B cell (primary cell): ENCODE measurements around the gene CYP2R1. TPM values are rescaled to one million over a fixed set of nuclear protein-coding genes. Genes with fewer than 3 reads are reported as not detected.

Experiments
- ATAC-seq: fragments of 200-7000 bp; cut with Tn5 transposase; one replicate; pipeline ENCODE4 v1.10.0; 2021; ENCODE audit warnings: low read depth, mild to moderate bottlenecking, moderate number of reproducible peaks, moderate library complexity
- CTCF ChIA-PET: fragments of 350-600 bp; sonication (Branson Sonifier 250); formaldehyde crosslinking; loops from one replicate; lab custom pipeline; 2021; ENCODE audit warnings: antibody characterized with exemption, inconsistent platforms; lab: Charles Lee
- POLR2A ChIA-PET: fragments of 350-600 bp; sonication (Branson Sonifier 250); formaldehyde crosslinking; loops from one replicate; lab custom pipeline; 2021; ENCODE audit warnings: antibody characterized with exemption; lab: Charles Lee
- DNase-seq: peaks from one replicate; pipeline ENCODE4 v3.0.0; 2013
- H2AFZ ChIP-seq: 2 replicates; pipeline ENCODE4 v1.6.1; 2012; ENCODE audit warnings: mild to moderate bottlenecking, low read depth, low read length; ENCODE audit not compliant: insufficient read depth, poor library complexity, severe bottlenecking
- H3K27ac ChIP-seq, 2 donors: 1 replicate in 1 of 2; 2 replicates in 1 of 2; pipeline ENCODE4 v1.5.1; 2012 to 2013; ENCODE audit warnings: low read length in 2 of 2, mild to moderate bottlenecking in 2 of 2, moderate library complexity in 1 of 2
- H3K27me3 ChIP-seq, 4 experiments: fragments of 200-600 bp in 1 of 4; sonication (generic) in 1 of 4; replicated peaks in 1 of 4; 1 replicate in 2 of 4; 2 replicates in 2 of 4; pipeline versions ENCODE4 v1.6.1 to v1.7.0; 2013 to 2016; ENCODE audit warnings: low read length in 3 of 4, mild to moderate bottlenecking in 2 of 4, mixed read lengths in 1 of 4, moderate library complexity in 1 of 4; ENCODE audit not compliant: insufficient read depth in 4 of 4, control insufficient read depth in 3 of 4; ENCODE audit errors: control extremely low read depth in 1 of 4
- H3K36me3 ChIP-seq, 2 experiments: replicated peaks in 1 of 2; 1 replicate in 1 of 2; 2 replicates in 1 of 2; pipeline versions ENCODE4 v1.6.1 to v1.7.1; 2013; ENCODE audit warnings: low read length in 1 of 2; ENCODE audit not compliant: insufficient read depth in 2 of 2, control insufficient read depth in 1 of 2; ENCODE audit errors: control extremely low read depth in 1 of 2, extremely low read depth in 1 of 2
- H3K4me1 ChIP-seq, 2 donors: fragments of 200-600 bp in 1 of 2; sonication (generic) in 1 of 2; 1 replicate in 1 of 2; 2 replicates in 1 of 2; pipeline versions ENCODE4 v1.5.1 to v1.6.1; 2013 to 2017; ENCODE audit warnings: low read length in 2 of 2; ENCODE audit not compliant: control insufficient read depth in 2 of 2, insufficient read depth in 2 of 2
- H3K4me2 ChIP-seq: replicated peaks from 2 replicates; pipeline ENCODE3; 2012; ENCODE audit warnings: mild to moderate bottlenecking, low read depth, low read length; ENCODE audit not compliant: poor library complexity, severe bottlenecking
- H3K4me3 ChIP-seq, 5 experiments: fragments of 200-600 bp in 1 of 5; sonication (generic) in 1 of 5; 1 replicate in 3 of 5; 2 replicates in 2 of 5; pipeline versions ENCODE4 v1.5.1 to v1.7.0; 2011 to 2016; ENCODE audit warnings: low read length in 4 of 5, mild to moderate bottlenecking in 4 of 5, low read depth in 2 of 5, control low read depth in 1 of 5, moderate library complexity in 1 of 5; ENCODE audit not compliant: insufficient read depth in 1 of 5; ENCODE audit errors: control extremely low read depth in 1 of 5, extremely low read depth in 1 of 5
- H3K79me2 ChIP-seq: fragments of 200-600 bp; sonication (generic); one replicate; pipeline ENCODE4 v1.6.0; 2016; ENCODE audit warnings: low read length; ENCODE audit not compliant: control insufficient read depth, insufficient read depth
- H3K9ac ChIP-seq: fragments of 200-600 bp; sonication (generic); 2 replicates; pipeline ENCODE4 v1.6.1; 2017; ENCODE audit warnings: mild to moderate bottlenecking, low read length, moderate library complexity
- H3K9me3 ChIP-seq, 3 donors: one replicate each; pipeline versions ENCODE4 v1.6.1 to v1.7.1; 2013; ENCODE audit warnings: low read length in 2 of 3; ENCODE audit not compliant: control insufficient read depth in 2 of 3, insufficient read depth in 1 of 3; ENCODE audit errors: control extremely low read depth in 1 of 3
- H4K20me1 ChIP-seq: 2 replicates; pipeline ENCODE4 v1.6.0; 2012; ENCODE audit warnings: mild to moderate bottlenecking, low read length; ENCODE audit not compliant: insufficient read depth, control insufficient read depth, poor library complexity, severe bottlenecking
- H3K27ac Mint-ChIP-seq: one replicate; pipeline ENCODE4 v1.8.0; 2021; ENCODE audit warnings: mixed read lengths
- H3K27me3 Mint-ChIP-seq: one replicate; pipeline ENCODE4 v1.8.0; 2021; ENCODE audit warnings: mixed read lengths
- H3K4me1 Mint-ChIP-seq: one replicate; pipeline ENCODE4 v1.8.0; 2021; ENCODE audit warnings: mixed read lengths
- H3K4me3 Mint-ChIP-seq: one replicate; pipeline ENCODE4 v1.8.0; 2021; ENCODE audit warnings: mixed read lengths
- H3K9me3 Mint-ChIP-seq: one replicate; pipeline ENCODE4 v1.8.0; 2022; ENCODE audit warnings: mixed read lengths; ENCODE audit not compliant: insufficient read depth
- CTCF ChIP-seq: fragments of 200-600 bp; IDR thresholded peaks from one replicate; pipeline ENCODE4 v1.8.0; 2022; ENCODE audit warnings: antibody characterized with exemption, mild to moderate bottlenecking
- EZH2 ChIP-seq: IDR thresholded peaks from 2 replicates; pipeline ENCODE4 v1.6.1; 2012; ENCODE audit warnings: borderline replicate concordance, low read depth, mild to moderate bottlenecking, moderate library complexity, low read length; ENCODE audit not compliant: insufficient read depth, poor library complexity, severe bottlenecking
- WGBS: methylation state at CpG from one replicate; pipeline ENCODE4 v1.1.5; 2013; ENCODE audit warnings: missing lambda C conversion rate; ENCODE audit not compliant: insufficient coverage; 5-methylcytosine and 5-hydroxymethylcytosine counted together
- intact Hi-C: fragments of 100-400 bp; cut with micrococcal nuclease; formaldehyde crosslinking; loops from one replicate; pipeline ENCODE4 v1.10.0; 2022
- polyA plus RNA-seq: library from polyadenylated mRNA; depleted of rRNA; stranded (reverse); fragments of >200 nt; gene quantifications from 2 replicates; pipeline ENCODE4 v1.2.3, GENCODE V29; 2012
- total RNA-seq, 2 donors: library from RNA; stranded (reverse); fragments of 120-200 nt in 1 of 2; gene quantifications; 1 replicate in 1 of 2; 2 replicates in 1 of 2; pipeline versions ENCODE4 v1.2.3 to v1.2.4, GENCODE V29; 2013 to 2022

Gene CYP2R1
- total and polyA plus RNA-seq, 2 donors (not counting 1 experiment from before 2014, with no cell fraction given), result 11.6 to 42.4 TPM

- Mint-ChIP-seq H3K27ac (peak overlapping the region; percentile 88), H3K9me3 (no peaks in the 10 kb centered on the region), H3K4me1 (peaks cover 27% of the 10 kb centered on the region), H3K27me3 (no peaks in the 10 kb centered on the region), H3K4me3 (peak overlapping the region; percentile 99)
- peak overlapping the region; percentile 81 for H3K9ac ChIP-seq
- H3K4me1 ChIP-seq, result peaks cover 4 to 5% of the 10 kb centered on the region in 2 donors
- TF ChIP-seq CTCF, result no peak
- no peak for TF ChIP-seq EZH2
- H3K79me2 ChIP-seq, result peaks cover 8% of the 10 kb centered on the region
- DNase-seq (no peak), ATAC-seq (no peak)
- H3K4me3 ChIP-seq, result peak overlapping the region in 4 of 5 experiments; percentile 82 to 91 (median 88)
- intact Hi-C loops, result loop anchor here (1.0 to 5.0 kb wide), 6 partner anchors 125 to 1430 kb away; partner anchors contain the start of genes BTBD10, PDE3B, PSMA1 and RRAS2
- no peaks in the 10 kb centered on the region for H4K20me1 ChIP-seq
- no peaks in the 10 kb centered on the region for H3K27me3 ChIP-seq
- H3K9me3 ChIP-seq, result no peaks in the 10 kb centered on the region
- peak overlapping the region; percentile 91 for H3K4me2 ChIP-seq
- no peaks in the 10 kb centered on the region for H3K36me3 ChIP-seq
- peak overlapping the region; percentile 96 for H2AFZ ChIP-seq
- no CpG with 5 or more reads among the region's 2 CpGs for WGBS
- H3K27ac ChIP-seq, result no peak overlapping the region
- CTCF ChIA-PET, result interaction anchor here (0.8 to 7.6 kb wide), 13 partner anchors 7 to 372 kb away, joined by 3 to 155 read pairs (median 8); partner anchors contain the start of gene PSMA1
- POLR2A ChIA-PET, result interaction anchor here (1.2 to 2.2 kb wide), 4 partner anchors 14 to 392 kb away, joined by 3 to 29 read pairs (median 10); partner anchors contain the start of genes COPB1 and PSMA1
These were observed 546 bp upstream of the CYP2R1 start for GRCh38 chr11:14892577-14892976.
